ENCODE results near the gene ROCK2. TPM values are rescaled to one million over a fixed set of nuclear protein-coding genes. Genes with fewer than 3 reads are reported as not detected.

The ROCK2 gene
- total and polyA plus RNA-seq, 2 of the 13 experiments (the other 11 are each of a cell fraction or from before 2014, with no cell fraction given) = 38.1 to 119 TPM

- TF ChIP-seq ZNF687 (CRISPR knock-in tag; IDR thresholded peaks at IDR 0.05) = peak; percentile 0; the same call in 1 of the 2 replicates
- TF ChIP-seq HDAC2 (CRISPR knock-in tag; IDR thresholded peaks at IDR 0.05) = peak; percentile 0; the same call in 1 of the 2 replicates
- no peak for TF ChIP-seq ASH2L (IDR thresholded peaks at IDR 0.05; ENCODE audit: insufficient read length, low read depth, low read length)
- no peak for TF ChIP-seq ZKSCAN5 (CRISPR knock-in tag; IDR thresholded peaks at IDR 0.05)
- TF ChIP-seq CREM (IDR thresholded peaks at IDR 0.05) = no peak
- no peak for TF ChIP-seq CREM (CRISPR knock-in tag; IDR thresholded peaks at IDR 0.05)
- no peak for TF ChIP-seq SNAPC4 (CRISPR knock-in tag; IDR thresholded peaks at IDR 0.05)
- no peak for TF ChIP-seq HIVEP1 (CRISPR knock-in tag; IDR thresholded peaks at IDR 0.05)
- TF ChIP-seq ATF1 (CRISPR knock-in tag; IDR thresholded peaks at IDR 0.05) = no peak
- TF ChIP-seq SMAD3 (CRISPR knock-in tag; IDR thresholded peaks at IDR 0.05) = no peak
- no peak for TF ChIP-seq TEF (CRISPR knock-in tag; IDR thresholded peaks at IDR 0.05)
- TF ChIP-seq HCFC1 (IDR thresholded peaks at IDR 0.05; ENCODE audit: low read depth, low read length) = no peak
- TF ChIP-seq ZNF501 (CRISPR knock-in tag; IDR thresholded peaks at IDR 0.05) = 0 out of 2 replicates have a peak, but pooled peaks have one; percentile 13
- TF ChIP-seq TBX3 (IDR thresholded peaks at IDR 0.05; ENCODE audit: borderline replicate concordance) = no peak
- no peak for TF ChIP-seq RNF219 (CRISPR knock-in tag; IDR thresholded peaks at IDR 0.05)
- no peak for TF ChIP-seq CREB3 (CRISPR knock-in tag; IDR thresholded peaks at IDR 0.05)
- TF ChIP-seq ARHGAP35 (CRISPR knock-in tag; IDR thresholded peaks at IDR 0.05; ENCODE audit: borderline replicate concordance) = no peak
Observed at GRCh38 chr2:11159574-11160170, 184.8 kb downstream of the ROCK2 start (continued).

Data from HepG2 (cell line).